Activated T-helper 17 cell treated with anti-CD3 and anti-CD28 coated beads, Interleukin-2, amount 50 U/mL, for 72 hours (primary cell): Measurements from ENCODE around the gene NPIPA8. TPM values are rescaled to one million over a fixed set of nuclear protein-coding genes. Genes with fewer than 3 reads are reported as not detected.
"Not testable (repeated sequence)": the region's sequence is repeated elsewhere in the genome, so short reads cannot be mapped to it uniquely, and the experiment has no call there.

Source experiments
- ATAC-seq: fragments of 150-1000 bp; cut with Tn5 transposase; replicated peaks from 2 replicates; pipeline ENCODE4 v1.10.0; 2021; ENCODE audit warnings: mild to moderate bottlenecking, moderate library complexity
- H3K27ac Mint-ChIP-seq: one replicate; pipeline ENCODE4 v1.8.0; 2022; ENCODE audit warnings: mixed read lengths
- H3K27me3 Mint-ChIP-seq: one replicate; pipeline ENCODE4 v1.8.0; 2022; ENCODE audit warnings: mixed read lengths
- H3K36me3 Mint-ChIP-seq: one replicate; pipeline ENCODE4 v1.8.0; 2022; ENCODE audit warnings: low read depth, mild to moderate bottlenecking, mixed read lengths
- H3K4me1 Mint-ChIP-seq: one replicate; pipeline ENCODE4 v1.8.0; 2022; ENCODE audit warnings: mixed read lengths
- H3K4me3 Mint-ChIP-seq: one replicate; pipeline ENCODE4 v1.8.0; 2022; ENCODE audit warnings: mild to moderate bottlenecking, mixed read lengths
- H3K9me3 Mint-ChIP-seq: one replicate; pipeline ENCODE4 v1.8.0; 2022; ENCODE audit warnings: mixed read lengths
- total RNA-seq, 2 donors: library from RNA; stranded (reverse); gene quantifications; one replicate each; pipeline ENCODE4 v1.2.3, GENCODE V29; 2022

The NPIPA8 gene
- total RNA-seq: 10 to 100 TPM; 24.2 to 35.7 TPM

DNA sequence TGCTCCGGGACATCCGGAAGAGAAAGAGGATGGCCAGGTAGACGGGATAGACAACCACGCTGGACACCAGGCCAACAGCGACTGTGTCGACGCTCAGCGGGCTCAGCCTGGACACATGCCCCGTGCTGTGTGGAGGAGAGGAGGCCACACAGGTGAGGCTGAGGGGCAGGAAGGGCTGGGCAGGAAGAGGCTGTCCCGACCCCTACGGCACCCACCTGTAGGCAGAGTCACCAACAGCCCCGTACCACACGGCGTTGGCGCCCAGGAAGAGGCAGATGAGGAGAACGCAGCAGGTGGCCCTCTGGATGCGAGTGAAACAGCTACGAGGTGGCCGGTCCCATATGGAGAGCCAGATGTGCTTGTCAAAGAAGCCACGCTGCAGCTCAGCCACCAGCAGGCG, at the start of gene NPIPA8:
NPIPA8 (minus strand) TSS at position 101 of the 400 bp plus-strand sequence. CDS start 4,074 bp downstream, outside the sequence.
- not testable (repeated sequence) for H3K27me3 Mint-ChIP-seq, H3K9me3 Mint-ChIP-seq, ATAC-seq, H3K27ac Mint-ChIP-seq, H3K4me1 Mint-ChIP-seq, H3K4me3 Mint-ChIP-seq, H3K36me3 Mint-ChIP-seq

DNA sequence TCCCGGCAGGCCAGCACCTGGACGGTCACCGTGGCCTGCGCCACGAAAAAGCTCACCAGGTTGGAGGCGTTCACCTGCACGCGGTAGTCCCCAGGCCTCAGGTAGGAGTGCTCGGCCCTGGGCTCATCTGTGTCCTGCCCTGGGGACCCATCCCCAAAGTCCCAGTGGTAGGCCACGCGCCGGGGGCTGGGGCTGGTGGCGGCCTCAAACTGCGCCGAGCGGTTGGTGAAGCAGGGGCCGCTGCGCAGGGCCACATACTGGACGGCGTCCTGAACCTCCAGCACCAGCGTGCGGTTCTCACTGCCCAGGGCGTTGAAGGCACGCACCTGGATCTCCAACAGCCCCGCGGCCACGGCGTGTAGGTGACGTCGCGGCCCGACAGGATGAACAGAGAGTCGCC, 48.7 kb upstream of the NPIPA8 start:
- not testable (repeated sequence) for H3K27ac Mint-ChIP-seq, ATAC-seq

DNA sequence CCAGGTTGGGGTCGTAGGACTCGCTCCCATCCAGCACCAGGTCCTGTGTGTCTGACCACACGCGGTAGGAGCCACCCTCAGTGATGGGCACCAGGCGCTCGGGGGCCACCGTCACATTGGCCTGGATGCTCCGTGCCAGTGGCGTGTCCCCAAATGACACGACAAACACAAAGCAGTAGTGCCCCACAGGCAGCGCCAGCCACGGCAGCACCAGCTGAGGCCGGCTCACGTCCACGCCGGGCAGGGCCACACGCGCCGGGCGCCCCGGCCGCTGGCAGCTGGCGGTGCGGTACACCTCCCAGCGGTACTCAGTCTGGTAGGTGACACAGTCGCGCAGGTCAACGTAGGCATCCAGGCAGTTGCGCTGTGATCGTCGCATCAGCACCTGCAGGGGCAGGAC, 48.3 kb upstream of the NPIPA8 start:
- ATAC-seq, H3K4me3 Mint-ChIP-seq, H3K27me3 Mint-ChIP-seq, H3K9me3 Mint-ChIP-seq, H3K27ac Mint-ChIP-seq, H3K4me1 Mint-ChIP-seq, H3K36me3 Mint-ChIP-seq: not testable (repeated sequence)

More for the DNA sequence above, 48.7 kb upstream of the NPIPA8 start:
- not testable (repeated sequence) for H3K4me1 Mint-ChIP-seq, H3K9me3 Mint-ChIP-seq, H3K36me3 Mint-ChIP-seq, H3K4me3 Mint-ChIP-seq, H3K27me3 Mint-ChIP-seq

DNA sequence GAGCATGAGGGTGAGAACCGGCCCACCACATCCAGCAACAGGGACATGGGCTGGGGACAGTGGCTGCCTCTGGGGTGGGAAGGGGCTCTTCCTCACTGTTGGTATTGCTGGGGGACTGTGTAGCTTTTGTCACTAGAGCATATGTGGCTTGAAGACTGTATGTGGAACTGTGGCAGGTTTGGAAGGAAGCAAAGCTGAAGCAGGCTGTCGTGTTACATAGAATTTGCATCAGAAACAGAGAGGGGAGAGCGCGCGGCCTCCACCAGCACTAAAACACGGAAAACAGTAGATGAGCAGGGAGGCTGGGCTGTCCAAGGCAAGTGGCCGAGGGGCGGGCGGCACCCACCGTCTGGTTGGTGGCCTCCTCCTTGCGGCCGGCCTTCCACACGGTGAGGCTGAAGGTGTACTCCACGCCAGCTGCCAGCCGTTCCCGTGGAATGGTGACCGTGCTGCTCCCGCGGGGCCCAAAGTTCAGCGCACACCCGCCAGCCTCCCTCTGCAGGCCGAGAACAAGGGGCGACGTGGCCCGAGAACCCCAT, 47.6 kb upstream of the NPIPA8 start:
- not testable (repeated sequence) for ATAC-seq, H3K4me3 Mint-ChIP-seq, H3K27me3 Mint-ChIP-seq, H3K9me3 Mint-ChIP-seq, H3K27ac Mint-ChIP-seq, H3K4me1 Mint-ChIP-seq, H3K36me3 Mint-ChIP-seq

DNA sequence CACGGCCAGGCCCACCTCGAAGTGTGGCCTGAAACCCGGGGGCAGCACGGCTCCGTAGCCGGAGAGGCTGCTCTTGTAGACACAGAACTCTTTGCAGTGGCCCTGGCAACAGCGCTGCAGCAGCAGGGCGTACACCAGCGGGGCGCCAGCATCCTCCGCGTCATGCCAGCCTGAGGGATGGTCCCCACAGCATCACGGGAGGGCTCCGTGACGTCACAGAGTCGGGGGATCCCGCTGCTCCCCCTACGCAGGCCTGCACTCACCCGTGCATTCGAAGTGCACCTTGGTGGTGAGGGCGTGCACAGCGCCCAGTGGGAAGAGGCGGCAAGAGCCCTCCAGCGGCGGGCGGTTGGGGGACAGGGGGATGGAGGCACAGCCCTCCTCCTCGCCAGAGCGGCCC, 46.2 kb upstream of the NPIPA8 start:
- H3K9me3 Mint-ChIP-seq: not testable (repeated sequence)

DNA sequence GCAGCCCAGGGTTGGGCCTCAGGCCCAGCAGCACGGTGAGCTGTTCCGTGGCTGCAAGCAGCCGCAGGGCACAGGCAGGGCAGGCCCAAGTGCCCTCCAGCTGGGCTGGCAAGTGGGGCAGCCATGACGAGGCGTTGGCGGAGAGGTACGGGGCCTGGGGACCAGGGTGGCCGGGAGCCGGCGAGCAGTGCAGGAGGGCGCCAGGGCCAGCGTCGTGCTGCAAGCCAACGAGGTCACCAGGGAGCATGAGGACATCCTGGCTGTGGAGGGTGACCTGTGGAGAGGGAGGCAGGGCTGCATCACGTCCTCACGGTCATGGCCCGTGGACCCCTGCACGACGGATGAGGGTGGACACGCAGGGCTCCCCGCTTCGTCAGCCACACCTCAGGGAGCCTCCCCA, 11.2 kb upstream of the NPIPA8 start:
- H3K27me3 Mint-ChIP-seq: not testable (repeated sequence)

More for the DNA sequence above, 46.2 kb upstream of the NPIPA8 start:
- not testable (repeated sequence) for H3K36me3 Mint-ChIP-seq, ATAC-seq, H3K27me3 Mint-ChIP-seq, H3K4me3 Mint-ChIP-seq, H3K27ac Mint-ChIP-seq, H3K4me1 Mint-ChIP-seq

DNA sequence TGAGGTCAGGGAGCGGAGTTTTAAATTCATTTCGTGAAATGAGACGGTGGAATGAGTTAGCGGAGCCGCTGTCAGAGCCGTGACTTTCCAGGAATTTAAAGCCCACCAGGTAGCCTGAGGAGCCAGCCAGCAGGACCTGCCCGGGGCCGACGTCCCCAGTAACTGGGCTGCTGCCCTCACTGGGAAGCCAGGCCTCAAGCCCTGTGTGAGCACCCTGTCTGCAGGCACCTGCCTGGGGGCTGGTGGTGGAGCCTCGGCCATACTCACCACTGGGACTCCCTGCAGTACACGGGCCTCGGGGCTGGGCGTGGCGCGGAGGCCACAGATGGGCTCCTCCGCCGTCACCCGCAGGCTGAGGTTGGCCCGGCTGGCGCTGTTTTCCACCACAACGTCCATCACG, 10.5 kb upstream of the NPIPA8 start:
- H3K27ac Mint-ChIP-seq, H3K4me3 Mint-ChIP-seq, H3K36me3 Mint-ChIP-seq, H3K27me3 Mint-ChIP-seq, ATAC-seq, H3K4me1 Mint-ChIP-seq, H3K9me3 Mint-ChIP-seq: not testable (repeated sequence)

More for the DNA sequence above, 11.2 kb upstream of the NPIPA8 start:
- H3K27ac Mint-ChIP-seq, H3K36me3 Mint-ChIP-seq, ATAC-seq, H3K9me3 Mint-ChIP-seq, H3K4me3 Mint-ChIP-seq, H3K4me1 Mint-ChIP-seq: not testable (repeated sequence)

DNA sequence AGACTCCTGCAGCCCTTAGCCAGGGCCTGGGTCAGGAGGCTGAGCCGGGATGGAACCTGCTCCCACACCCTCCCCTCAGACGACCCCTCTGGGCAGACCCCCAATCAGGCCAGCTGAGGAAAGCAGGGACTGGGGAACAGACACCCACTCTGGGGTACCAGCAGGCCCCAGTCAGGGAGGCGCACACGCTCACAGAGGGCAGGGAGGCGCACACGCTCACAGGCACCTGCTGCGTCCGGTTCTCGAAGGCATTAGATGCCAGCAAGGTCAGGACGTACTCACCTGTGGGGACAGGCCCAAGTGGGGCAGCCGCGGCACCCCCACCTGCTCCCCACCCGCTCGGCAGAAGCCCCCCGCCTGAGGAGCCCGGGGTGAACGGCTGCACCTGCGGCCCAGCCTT, 8.1 kb upstream of the NPIPA8 start:
- not testable (repeated sequence) for H3K4me3 Mint-ChIP-seq, H3K27ac Mint-ChIP-seq, ATAC-seq, H3K9me3 Mint-ChIP-seq, H3K27me3 Mint-ChIP-seq, H3K36me3 Mint-ChIP-seq, H3K4me1 Mint-ChIP-seq

DNA sequence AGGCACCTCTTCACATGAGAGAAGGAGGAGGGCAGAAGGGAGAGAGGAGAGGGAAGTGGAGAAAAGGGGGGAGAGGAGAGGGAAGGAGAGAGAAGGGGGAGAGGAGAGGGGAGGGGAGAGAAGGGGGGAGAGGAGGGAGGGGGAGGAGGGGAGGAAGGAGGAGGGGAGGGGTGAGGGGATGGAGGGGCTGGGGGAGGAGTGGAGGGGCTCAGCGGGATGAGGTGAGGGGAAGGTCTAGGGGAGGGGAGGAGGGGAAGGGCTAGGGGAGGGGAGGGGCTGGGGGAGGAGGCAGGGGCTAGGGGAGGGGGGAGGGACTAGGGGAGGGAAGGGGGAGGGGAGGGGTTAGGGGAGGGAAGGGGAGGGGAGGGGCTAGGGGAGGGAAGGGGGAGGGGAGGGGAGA, 5.5 kb upstream of the NPIPA8 start:
- H3K9me3 Mint-ChIP-seq, H3K4me1 Mint-ChIP-seq, H3K36me3 Mint-ChIP-seq, H3K4me3 Mint-ChIP-seq, H3K27ac Mint-ChIP-seq, H3K27me3 Mint-ChIP-seq, ATAC-seq: not testable (repeated sequence)

DNA sequence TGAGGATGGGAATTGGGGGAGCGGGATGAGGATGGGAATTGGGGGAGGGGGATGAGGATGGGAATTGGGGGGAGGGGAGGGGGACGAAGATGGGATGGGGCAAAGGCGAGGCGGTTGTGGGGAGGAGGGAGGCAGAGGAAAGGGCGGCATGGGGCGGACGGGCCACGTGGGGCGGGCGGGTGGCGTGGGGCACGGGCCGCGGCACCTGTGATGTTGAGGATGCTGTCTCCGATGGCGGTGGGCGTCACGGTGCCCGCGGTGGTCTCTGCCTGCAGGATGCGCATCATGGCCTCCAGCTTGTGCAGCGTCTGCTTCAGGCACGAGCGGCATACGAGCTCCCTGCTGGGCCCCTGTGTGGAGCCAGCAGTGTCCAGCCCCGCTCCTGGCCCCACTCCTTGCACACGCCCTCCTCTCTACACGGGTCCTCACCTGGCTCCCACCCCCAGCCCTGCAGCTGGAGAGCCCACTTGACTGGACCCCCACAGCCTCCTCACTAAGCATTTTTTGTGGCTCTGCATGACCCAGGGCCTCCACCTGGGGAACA, 5.0 kb upstream of the NPIPA8 start:
- not testable (repeated sequence) for H3K9me3 Mint-ChIP-seq, H3K27me3 Mint-ChIP-seq, H3K36me3 Mint-ChIP-seq, H3K27ac Mint-ChIP-seq, H3K4me1 Mint-ChIP-seq, H3K4me3 Mint-ChIP-seq, ATAC-seq

DNA sequence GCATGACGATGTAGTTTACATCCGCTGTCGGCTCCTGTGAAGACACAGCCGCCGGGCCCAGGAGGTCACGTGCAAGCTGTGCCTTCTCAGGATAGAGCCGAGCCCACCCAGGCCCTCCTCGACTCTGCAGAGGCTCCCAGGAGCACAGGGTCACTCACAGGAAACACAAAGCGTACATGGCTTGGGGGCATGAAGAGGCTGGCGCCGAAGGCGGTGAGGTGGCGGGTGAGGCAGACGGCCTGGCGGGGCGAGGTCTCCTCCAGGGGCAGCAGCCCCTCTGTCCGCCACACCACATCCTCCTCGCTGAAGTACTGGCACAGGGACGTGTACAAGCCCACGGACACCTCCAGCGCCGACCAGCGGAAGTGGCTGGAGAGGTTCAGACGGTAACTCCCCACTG, 2.7 kb upstream of the NPIPA8 start:
- not testable (repeated sequence) for H3K27ac Mint-ChIP-seq, H3K27me3 Mint-ChIP-seq, H3K36me3 Mint-ChIP-seq, H3K9me3 Mint-ChIP-seq, H3K4me3 Mint-ChIP-seq, H3K4me1 Mint-ChIP-seq, ATAC-seq

DNA sequence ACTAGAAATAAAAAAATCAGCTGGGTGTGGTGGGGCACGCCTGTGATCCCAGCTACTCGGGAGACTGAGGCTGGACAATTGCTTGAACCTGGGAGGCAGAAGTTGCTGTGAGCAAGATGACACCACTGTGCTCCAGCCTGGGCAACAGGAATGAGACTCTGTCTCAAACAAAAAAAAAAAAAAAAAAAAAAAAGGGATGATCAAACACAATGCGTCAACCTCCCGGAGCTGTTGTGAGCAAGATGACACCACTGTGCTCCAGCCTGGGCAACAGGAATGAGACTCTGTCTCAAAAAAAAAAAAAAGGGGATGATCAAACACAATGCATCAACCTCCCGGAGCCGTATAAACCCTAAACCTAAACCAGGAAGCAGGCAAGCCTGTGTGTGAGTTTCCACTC, 24.7 kb downstream of the NPIPA8 start:
- H3K36me3 Mint-ChIP-seq, H3K9me3 Mint-ChIP-seq, H3K4me3 Mint-ChIP-seq, H3K27me3 Mint-ChIP-seq, H3K4me1 Mint-ChIP-seq, H3K27ac Mint-ChIP-seq, ATAC-seq: not testable (repeated sequence)

DNA sequence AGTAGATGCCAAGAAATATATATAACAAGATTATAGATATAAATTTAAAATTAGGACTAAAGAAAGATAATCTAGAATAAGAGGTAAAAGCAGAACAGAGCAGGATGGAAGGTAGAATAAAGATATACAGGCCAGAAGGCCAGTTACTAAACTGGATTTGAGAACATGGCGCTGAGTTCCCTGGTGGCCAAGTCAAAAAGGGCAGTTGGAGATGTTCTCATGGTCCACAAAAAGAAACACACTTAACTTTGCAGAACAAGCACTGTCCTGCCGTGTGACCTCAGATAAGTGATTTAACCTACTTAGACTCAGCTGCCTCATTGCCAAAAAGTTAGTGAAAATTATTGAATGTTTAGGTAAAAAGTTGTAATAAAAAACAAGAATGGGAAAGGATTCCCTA, 27.4 kb downstream of the NPIPA8 start:
- H3K27ac Mint-ChIP-seq, H3K36me3 Mint-ChIP-seq: not testable (repeated sequence)

DNA sequence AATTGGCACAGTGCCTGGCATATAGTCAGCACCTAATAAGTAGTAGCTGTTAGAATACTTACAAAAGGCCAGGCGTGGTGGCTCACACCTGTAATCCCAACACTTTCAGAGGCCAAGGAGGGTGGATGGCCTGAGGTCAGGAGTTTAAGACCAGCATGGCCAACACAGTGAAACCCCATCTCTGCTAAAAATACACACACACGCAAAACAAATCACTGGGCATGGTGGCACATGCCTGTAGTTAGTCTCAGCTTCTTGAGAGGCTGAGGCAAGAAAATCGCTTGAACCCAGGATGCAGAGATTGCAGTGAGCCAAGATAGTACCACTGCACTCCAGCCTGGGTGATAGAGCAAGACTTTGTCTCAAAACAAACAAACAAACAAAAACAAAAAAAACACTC, 29.3 kb downstream of the NPIPA8 start:
- ATAC-seq, H3K4me1 Mint-ChIP-seq, H3K27ac Mint-ChIP-seq, H3K27me3 Mint-ChIP-seq, H3K4me3 Mint-ChIP-seq, H3K9me3 Mint-ChIP-seq, H3K36me3 Mint-ChIP-seq: not testable (repeated sequence)

More for the DNA sequence above, 27.4 kb downstream of the NPIPA8 start:
- ATAC-seq, H3K27me3 Mint-ChIP-seq, H3K4me3 Mint-ChIP-seq, H3K4me1 Mint-ChIP-seq, H3K9me3 Mint-ChIP-seq: not testable (repeated sequence)

DNA sequence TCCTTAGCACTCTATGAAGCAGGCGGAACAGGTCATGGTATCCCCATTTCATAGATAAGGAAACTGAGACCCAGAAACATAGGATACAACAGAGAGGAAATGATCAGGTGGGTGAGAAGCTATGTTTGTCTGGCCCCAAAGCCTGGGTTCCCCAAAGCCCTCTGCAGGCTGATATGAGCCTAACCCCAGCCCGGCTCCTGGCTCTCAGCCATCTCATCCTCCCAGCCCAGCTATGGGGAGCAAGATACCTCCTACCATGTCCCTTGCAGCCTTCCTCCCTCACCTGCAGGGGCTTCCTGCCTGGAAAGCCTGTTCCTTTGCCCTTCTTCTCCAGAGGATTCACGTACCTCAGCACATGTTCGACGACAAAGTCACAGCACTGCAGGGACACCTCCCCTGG, 30.5 kb downstream of the NPIPA8 start:
- not testable (repeated sequence) for H3K4me3 Mint-ChIP-seq, H3K4me1 Mint-ChIP-seq, ATAC-seq, H3K9me3 Mint-ChIP-seq, H3K27me3 Mint-ChIP-seq, H3K36me3 Mint-ChIP-seq, H3K27ac Mint-ChIP-seq

DNA sequence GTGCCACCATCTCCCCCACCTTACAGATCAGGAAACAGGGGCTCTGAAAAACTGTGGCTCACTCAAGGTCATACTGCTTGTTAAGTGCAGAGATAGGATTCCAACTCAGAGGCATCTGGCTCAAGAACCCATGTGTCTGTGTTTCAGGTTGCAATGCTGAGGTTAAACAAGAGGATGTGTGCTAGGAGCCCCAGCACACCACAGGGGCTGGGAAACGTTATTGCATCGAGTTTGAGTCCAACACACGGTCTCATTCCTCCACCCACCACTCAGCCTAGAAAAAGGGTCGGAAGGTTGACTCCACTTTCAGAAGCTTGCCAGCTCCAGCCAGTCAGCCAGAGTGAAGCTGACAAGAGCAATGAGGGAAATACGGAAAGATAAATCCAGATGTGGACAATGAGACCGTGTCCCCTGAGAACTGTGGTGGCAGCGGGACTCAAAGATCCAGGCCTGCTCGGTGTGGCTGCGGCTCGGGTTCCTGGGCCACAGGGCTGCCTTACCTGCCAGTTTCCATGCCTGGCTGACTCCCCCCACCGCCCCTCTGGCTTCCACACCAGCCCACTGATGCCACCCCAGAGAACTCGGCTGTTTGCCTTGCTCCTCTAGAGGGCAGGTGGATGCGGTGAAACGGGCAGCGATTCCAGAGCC, 33.4 kb downstream of the NPIPA8 start:
- not testable (repeated sequence) for H3K27me3 Mint-ChIP-seq, H3K4me3 Mint-ChIP-seq, ATAC-seq, H3K9me3 Mint-ChIP-seq, H3K36me3 Mint-ChIP-seq, H3K4me1 Mint-ChIP-seq, H3K27ac Mint-ChIP-seq
